ENCODE data around the gene CD69. TPM values are rescaled to one million over a fixed set of nuclear protein-coding genes. Genes with fewer than 3 reads are reported as not detected.

The CD69 gene
- total and polyA plus RNA-seq, 2 donors (not counting 1 experiment from before 2014, with no cell fraction given) = 45.1 to 997 TPM

DNA sequence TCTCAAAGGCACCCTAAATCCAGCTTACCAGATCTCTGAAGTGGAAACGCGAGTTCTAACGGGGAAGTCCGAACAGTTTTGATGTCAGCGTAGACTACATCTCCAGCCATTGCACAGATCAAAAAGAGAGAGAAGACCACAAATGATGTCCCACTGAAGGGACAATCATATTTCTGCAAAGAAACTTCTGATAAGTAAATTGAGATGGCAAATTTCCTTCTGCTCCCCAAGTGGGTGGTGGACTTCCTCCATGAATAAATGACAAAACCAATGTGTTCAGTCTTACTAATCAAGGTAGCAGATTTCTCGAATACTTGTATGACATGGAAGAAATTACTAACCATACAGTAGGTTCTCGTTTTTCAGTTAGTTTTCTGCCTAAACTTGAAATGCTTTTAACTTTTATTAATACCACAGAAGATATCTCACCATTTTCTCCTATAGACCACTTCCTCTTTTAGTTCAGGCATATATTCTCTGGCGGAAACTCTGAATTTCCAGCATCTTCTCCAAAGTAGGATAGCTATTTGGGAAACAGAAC lies 27.7 kb downstream of the CD69 start, which contains the start of gene CLECL1:
Gene CLECL1, minus strand, starts transcription at position 177 of the 541 bp plus-strand sequence.
- H3K4me2 ChIP-seq (replicated peaks; ENCODE audit: low read depth, low read length, poor library complexity, severe bottlenecking) = peak within 1 kb of the TSS; percentile 75
- no peak for TF ChIP-seq CTCF (IDR thresholded peaks at IDR 0.05)
- no peak for TF ChIP-seq EZH2 (IDR thresholded peaks at IDR 0.05; ENCODE audit: borderline replicate concordance, insufficient read depth, low read depth, low read length, poor library complexity, severe bottlenecking)
- H3K4me1 Mint-ChIP-seq = peaks cover 69% of the 10 kb centered on the region
- peak within 1 kb of the TSS; percentile 83 to 94 for H3K27ac ChIP-seq (ENCODE audit: low read length in 2 of 2)
- H3K4me1 ChIP-seq (ENCODE audit: control insufficient read depth in 2 of 2, insufficient read depth in 2 of 2, low read length in 2 of 2) = peaks cover 50 to 67% of the 10 kb centered on the region in 2 donors
- peak within 1 kb of the TSS; percentile 82 for H3K9ac ChIP-seq (ENCODE audit: low read length)
- intact Hi-C loops (cut with micrococcal nuclease) = loop anchor here (1.0 to 2.0 kb wide), 2 partner anchors 7 to 84 kb away; no protein-coding TSS in a partner anchor
- peak within 1 kb of the TSS; percentile 98 for H3K27ac Mint-ChIP-seq
- no peaks in the 10 kb centered on the region for H3K9me3 Mint-ChIP-seq (ENCODE audit: insufficient read depth)
- H3K36me3 ChIP-seq (replicated peaks in 1 of 2; ENCODE audit: control extremely low read depth in 1 of 2, control insufficient read depth in 1 of 2, extremely low read depth in 1 of 2, insufficient read depth in 2 of 2, low read length in 1 of 2) = no peaks in the 10 kb centered on the region
- POLR2A ChIA-PET = interaction anchor here (0.6 to 3.6 kb wide), 4 partner anchors 8 to 86 kb away, joined by 3 to 17 read pairs (median 4); no protein-coding TSS in a partner anchor
- H3K4me3 Mint-ChIP-seq = peak within 1 kb of the TSS; percentile 92
- WGBS (ENCODE audit: insufficient coverage) = 0% methylated on average over 1 of the region's 8 CpGs
- H3K79me2 ChIP-seq (ENCODE audit: control insufficient read depth, insufficient read depth, low read length) = peaks cover 40% of the 10 kb centered on the region
- H2AFZ ChIP-seq (ENCODE audit: insufficient read depth, low read depth, low read length, poor library complexity, severe bottlenecking) = peak within 1 kb of the TSS; percentile 32
- H4K20me1 ChIP-seq (ENCODE audit: control insufficient read depth, insufficient read depth, low read length, poor library complexity, severe bottlenecking) = no peaks in the 10 kb centered on the region
- CTCF ChIA-PET = interaction anchor here (0.8 to 5.3 kb wide), 9 partner anchors 10 to 85 kb away, joined by 3 to 40 read pairs (median 6); no protein-coding TSS in a partner anchor
- H3K4me3 ChIP-seq (ENCODE audit: control extremely low read depth in 1 of 5, extremely low read depth in 1 of 5, insufficient read depth in 1 of 5, low read depth in 2 of 5, low read length in 4 of 5) = peak within 1 kb of the TSS; percentile 35 to 74 (median 44)
- peak; percentile 39 for ATAC-seq (ENCODE audit: low read depth)
- H3K27me3 Mint-ChIP-seq = no peaks in the 10 kb centered on the region
- H3K9me3 ChIP-seq (ENCODE audit: control extremely low read depth in 1 of 3, control insufficient read depth in 2 of 3, insufficient read depth in 1 of 3, low read length in 2 of 3) = peaks cover 0 to 3% (median 0%) of the 10 kb centered on the region in 3 donors
- H3K27me3 ChIP-seq (replicated peaks in 1 of 4; ENCODE audit: control extremely low read depth in 1 of 4, control insufficient read depth in 3 of 4, insufficient read depth in 4 of 4, low read length in 3 of 4) = no peaks in the 10 kb centered on the region
- DNase-seq = peak; percentile 65

- Histone ChIP-seq H4K20me1 (ENCODE audit: control insufficient read depth, insufficient read depth, low read length, poor library complexity, severe bottlenecking) (no peaks in the 10 kb centered on the region), H3K27me3 (replicated peaks in 1 of 4; ENCODE audit: control extremely low read depth in 1 of 4, control insufficient read depth in 3 of 4, insufficient read depth in 4 of 4, low read length in 3 of 4) (no peaks in the 10 kb centered on the region), H3K4me3 (ENCODE audit: control extremely low read depth in 1 of 5, extremely low read depth in 1 of 5, insufficient read depth in 1 of 5, low read depth in 2 of 5, low read length in 4 of 5) (peak overlapping the region; percentile 35 to 74 (median 44)), H3K9ac (ENCODE audit: low read length) (peak overlapping the region; percentile 82), H3K4me2 (replicated peaks; ENCODE audit: low read depth, low read length, poor library complexity, severe bottlenecking) (peak overlapping the region; percentile 75), H3K4me1 (ENCODE audit: control insufficient read depth in 2 of 2, insufficient read depth in 2 of 2, low read length in 2 of 2) (peaks cover 42 to 58% of the 10 kb centered on the region in 2 donors), H3K9me3 (ENCODE audit: control extremely low read depth in 1 of 3, control insufficient read depth in 2 of 3, insufficient read depth in 1 of 3, low read length in 2 of 3) (peaks cover 0 to 3% (median 0%) of the 10 kb centered on the region in 3 donors), H3K27ac (ENCODE audit: low read length in 2 of 2) (peak overlapping the region; percentile 83 to 94), H3K36me3 (replicated peaks in 1 of 2; ENCODE audit: control extremely low read depth in 1 of 2, control insufficient read depth in 1 of 2, extremely low read depth in 1 of 2, insufficient read depth in 2 of 2, low read length in 1 of 2) (no peaks in the 10 kb centered on the region), H2AFZ (ENCODE audit: insufficient read depth, low read depth, low read length, poor library complexity, severe bottlenecking) (no peak overlapping the region), H3K79me2 (ENCODE audit: control insufficient read depth, insufficient read depth, low read length) (peaks cover 51% of the 10 kb centered on the region)
- no CpG with 5 or more reads among the region's 2 CpGs for WGBS (ENCODE audit: insufficient coverage)
- Mint-ChIP-seq H3K4me3 (peak overlapping the region; percentile 92), H3K27ac (peak overlapping the region; percentile 95), H3K9me3 (ENCODE audit: insufficient read depth) (no peaks in the 10 kb centered on the region), H3K27me3 (no peaks in the 10 kb centered on the region), H3K4me1 (peaks cover 68% of the 10 kb centered on the region)
- CTCF ChIA-PET = interaction anchor here (1.0 to 5.3 kb wide), 12 partner anchors 9 to 137 kb away, joined by 3 to 40 read pairs (median 4); partner anchors contain the start of gene CLEC2B
- DNase-seq = peak; percentile 69
- intact Hi-C loops (cut with micrococcal nuclease) = loop anchor here (1.0 to 2.0 kb wide), 4 partner anchors 9 to 83 kb away; partner anchors contain the start of gene CLEC2D
- TF ChIP-seq EZH2 (IDR thresholded peaks at IDR 0.05; ENCODE audit: borderline replicate concordance, insufficient read depth, low read depth, low read length, poor library complexity, severe bottlenecking) (no peak), CTCF (IDR thresholded peaks at IDR 0.05) (no peak)
- peak; percentile 64 for ATAC-seq (ENCODE audit: low read depth)
- POLR2A ChIA-PET = interaction anchor here (1.1 to 3.6 kb wide), 4 partner anchors 10 to 84 kb away, joined by 7 to 20 read pairs (median 13); no protein-coding TSS in a partner anchor
Measured at GRCh38 chr12:9731797-9732196, 28.9 kb downstream of the CD69 start.
